ENCODE results near the gene UBE2E1.

Gene UBE2E1

GRCh38 chr3:23804441-23805209 is 1.1 kb upstream of the UBE2E1 start:
- DNase-seq (ENCODE audit: extremely low read depth, low read depth) = no peak
- TF ChIP-seq CTCF (IDR thresholded peaks at IDR 0.05; ENCODE audit: low read depth, low read length) = no peak

GRCh38 chr3:23805210-23805632 is 534 bp upstream of the UBE2E1 start:
- no peak for DNase-seq (ENCODE audit: extremely low read depth, low read depth)
- TF ChIP-seq CTCF (IDR thresholded peaks at IDR 0.05; ENCODE audit: low read depth, low read length) = no peak

GRCh38 chr3:23806534-23807423 is 1.0 kb downstream of the UBE2E1 start:
- no peak for DNase-seq (ENCODE audit: extremely low read depth, low read depth)

GRCh38 chr3:23807424-23808015 is 1.8 kb downstream of the UBE2E1 start:
- DNase-seq (ENCODE audit: extremely low read depth, low read depth) = peak; percentile 12
- no peak for TF ChIP-seq CTCF (IDR thresholded peaks at IDR 0.05; ENCODE audit: low read depth, low read length)

More at GRCh38 chr3:23806534-23807423, 1.0 kb downstream of the UBE2E1 start:
- TF ChIP-seq CTCF (IDR thresholded peaks at IDR 0.05; ENCODE audit: low read depth, low read length) = no peak

- TF ChIP-seq CTCF (IDR thresholded peaks at IDR 0.05; ENCODE audit: low read depth, low read length) = no peak
- no peak for DNase-seq (ENCODE audit: extremely low read depth, low read depth)
These were observed 2.8 kb downstream of the UBE2E1 start for GRCh38 chr3:23808525-23808924.

- TF ChIP-seq CTCF (IDR thresholded peaks at IDR 0.05; ENCODE audit: low read depth, low read length) = no peak
- no peak for DNase-seq (ENCODE audit: extremely low read depth, low read depth)
These were observed 3.5 kb downstream of the UBE2E1 start for GRCh38 chr3:23809294-23809693.

Measured in AG09319 (cell line).